ENCODE results near the gene ORAI3. TPM values are rescaled to one million over a fixed set of nuclear protein-coding genes. Genes with fewer than 3 reads are reported as not detected.

Gene ORAI3
- total and polyA plus RNA-seq, 2 of the 13 experiments (the other 11 are each of a cell fraction or from before 2014, with no cell fraction given), result 11.4 to 32.0 TPM

GRCh38 chr16:30920891-30921290 lies 28.0 kb upstream of the ORAI3 start (continued):
- TF ChIP-seq ZNF672 (CRISPR knock-in tag; IDR thresholded peaks at IDR 0.05) (no peak), ATM (IDR thresholded peaks at IDR 0.05; ENCODE audit: borderline replicate concordance) (no peak)

GRCh38 chr16:30921459-30921747 lies 27.5 kb upstream of the ORAI3 start:
- ChIA-PET CTCF (ENCODE audit: low intra/inter-chr PET ratio, low total read pairs) (interaction anchor here (0.8 to 2.8 kb wide), 4 partner anchors 19 to 116 kb away, joined by 3 to 19 read pairs (median 3); no protein-coding TSS in a partner anchor), POLR2A (no interaction called here)
- no peak for FAIRE-seq
- no peak overlapping the region for H2AFZ ChIP-seq (ENCODE audit: low read length)
- DNase-seq (ENCODE audit: low spot score), result no peak
- peak overlapping the region in 2 of 3 experiments; percentile 64 to 82; a peak in 4 of 6 replicates for H3K4me3 ChIP-seq (replicated peaks in 1 of 3; ENCODE audit: insufficient read depth in 1 of 3, low read depth in 2 of 3, low read length in 3 of 3)
- no TSS peak for BruUV-seq (replicated peaks)
- peaks cover 19% of the 10 kb centered on the region for H3K4me1 ChIP-seq (ENCODE audit: insufficient read depth, low read length)
- H3K27ac ChIP-seq (ENCODE audit: extremely low read length, insufficient read depth, low read length), result no peak overlapping the region
- H3K4me2 ChIP-seq (ENCODE audit: low read depth, low read length), result peak overlapping the region; percentile 97
- ATAC-seq, result no peak
- no peaks in the 10 kb centered on the region for H3K9me3 ChIP-seq (ENCODE audit: low read length)
- peaks cover 0 to 5% of the 10 kb centered on the region in 2 experiments; a peak in 1 of 5 replicates for H3K36me3 ChIP-seq (replicated peaks in 1 of 2; ENCODE audit: control insufficient read depth in 1 of 2, insufficient read depth in 2 of 2, low read length in 2 of 2)
- H4K20me1 ChIP-seq (ENCODE audit: insufficient read depth, low read length), result no peaks in the 10 kb centered on the region; the same call in 1 of the 2 replicates
- intact Hi-C loops (cut with micrococcal nuclease; ENCODE audit: unreplicated experiment) (loop anchor here (1.0 to 10.0 kb wide), 2 partner anchors 77 to 227 kb away; partner anchors contain the start of gene SRCAP), in situ Hi-C loops (cut with HindIII; ENCODE audit: extremely low pct_ligation_motif_present, low pct_unique_long_range_greater_than_20kb) (loop anchor here (5.0 kb wide), 1 partner anchor 79 kb away; no protein-coding TSS in a partner anchor)
- WGBS (ENCODE audit: low lambda C conversion rate), result 34% methylated on average over 6 of the region's 6 CpGs
- no peaks in the 10 kb centered on the region; a peak in 1 of 5 replicates for H3K27me3 ChIP-seq (ENCODE audit: control insufficient read depth in 1 of 2, insufficient read depth in 2 of 2, low read length in 2 of 2)
- no peaks in the 10 kb centered on the region for H3K79me2 ChIP-seq (ENCODE audit: insufficient read depth, low read length)
- H3K9ac ChIP-seq (ENCODE audit: insufficient read depth, low read depth, low read length), result peak overlapping the region; percentile 10; the same call in 1 of the 2 replicates
- TF ChIP-seq ARNT2 (CRISPR knock-in tag; IDR thresholded peaks at IDR 0.05; ENCODE audit: low read depth) (0 out of 2 replicates have a peak, but pooled peaks have one; percentile 23), CEBPB (IDR thresholded peaks at IDR 0.05; ENCODE audit: borderline replicate concordance, low read depth, low read length) (peak; percentile 36; the same call in 1 of the 2 replicates), BRCA1 (CRISPR knock-in tag; IDR thresholded peaks at IDR 0.05) (no peak), IRF2 (CRISPR knock-in tag; IDR thresholded peaks at IDR 0.05) (peak; percentile 79; the same call in 1 of the 2 replicates), DPF2 (CRISPR knock-in tag; IDR thresholded peaks at IDR 0.05; ENCODE audit: borderline replicate concordance, low read depth) (0 out of 2 replicates have a peak, but pooled peaks have one; percentile 21), GZF1 (CRISPR knock-in tag; IDR thresholded peaks at IDR 0.05) (0 out of 2 replicates have a peak, but pooled peaks have one; percentile 30), MEF2D (CRISPR knock-in tag; IDR thresholded peaks at IDR 0.05) (0 out of 2 replicates have a peak, but pooled peaks have one; percentile 50), ELF3 (CRISPR knock-in tag; IDR thresholded peaks at IDR 0.05) (peak; percentile 46; the same call in 1 of the 2 replicates), ETV5 (CRISPR knock-in tag; IDR thresholded peaks at IDR 0.05; ENCODE audit: borderline replicate concordance) (peak; percentile 45; the same call in 1 of the 2 replicates), YY1 (IDR thresholded peaks at IDR 0.05; ENCODE audit: insufficient read depth, insufficient replicate concordance, low read depth, low read length) (no peak)
- TF ChIP-seq, protein P1, sequence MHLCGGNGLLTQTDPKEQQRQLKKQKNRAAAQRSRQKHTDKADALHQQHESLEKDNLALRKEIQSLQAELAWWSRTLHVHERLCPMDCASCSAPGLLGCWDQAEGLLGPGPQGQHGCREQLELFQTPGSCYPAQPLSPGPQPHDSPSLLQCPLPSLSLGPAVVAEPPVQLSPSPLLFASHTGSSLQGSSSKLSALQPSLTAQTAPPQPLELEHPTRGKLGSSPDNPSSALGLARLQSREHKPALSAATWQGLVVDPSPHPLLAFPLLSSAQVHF (CRISPR knock-in tag; IDR thresholded peaks at IDR 0.05), result no peak
- TF ChIP-seq, protein P2, sequence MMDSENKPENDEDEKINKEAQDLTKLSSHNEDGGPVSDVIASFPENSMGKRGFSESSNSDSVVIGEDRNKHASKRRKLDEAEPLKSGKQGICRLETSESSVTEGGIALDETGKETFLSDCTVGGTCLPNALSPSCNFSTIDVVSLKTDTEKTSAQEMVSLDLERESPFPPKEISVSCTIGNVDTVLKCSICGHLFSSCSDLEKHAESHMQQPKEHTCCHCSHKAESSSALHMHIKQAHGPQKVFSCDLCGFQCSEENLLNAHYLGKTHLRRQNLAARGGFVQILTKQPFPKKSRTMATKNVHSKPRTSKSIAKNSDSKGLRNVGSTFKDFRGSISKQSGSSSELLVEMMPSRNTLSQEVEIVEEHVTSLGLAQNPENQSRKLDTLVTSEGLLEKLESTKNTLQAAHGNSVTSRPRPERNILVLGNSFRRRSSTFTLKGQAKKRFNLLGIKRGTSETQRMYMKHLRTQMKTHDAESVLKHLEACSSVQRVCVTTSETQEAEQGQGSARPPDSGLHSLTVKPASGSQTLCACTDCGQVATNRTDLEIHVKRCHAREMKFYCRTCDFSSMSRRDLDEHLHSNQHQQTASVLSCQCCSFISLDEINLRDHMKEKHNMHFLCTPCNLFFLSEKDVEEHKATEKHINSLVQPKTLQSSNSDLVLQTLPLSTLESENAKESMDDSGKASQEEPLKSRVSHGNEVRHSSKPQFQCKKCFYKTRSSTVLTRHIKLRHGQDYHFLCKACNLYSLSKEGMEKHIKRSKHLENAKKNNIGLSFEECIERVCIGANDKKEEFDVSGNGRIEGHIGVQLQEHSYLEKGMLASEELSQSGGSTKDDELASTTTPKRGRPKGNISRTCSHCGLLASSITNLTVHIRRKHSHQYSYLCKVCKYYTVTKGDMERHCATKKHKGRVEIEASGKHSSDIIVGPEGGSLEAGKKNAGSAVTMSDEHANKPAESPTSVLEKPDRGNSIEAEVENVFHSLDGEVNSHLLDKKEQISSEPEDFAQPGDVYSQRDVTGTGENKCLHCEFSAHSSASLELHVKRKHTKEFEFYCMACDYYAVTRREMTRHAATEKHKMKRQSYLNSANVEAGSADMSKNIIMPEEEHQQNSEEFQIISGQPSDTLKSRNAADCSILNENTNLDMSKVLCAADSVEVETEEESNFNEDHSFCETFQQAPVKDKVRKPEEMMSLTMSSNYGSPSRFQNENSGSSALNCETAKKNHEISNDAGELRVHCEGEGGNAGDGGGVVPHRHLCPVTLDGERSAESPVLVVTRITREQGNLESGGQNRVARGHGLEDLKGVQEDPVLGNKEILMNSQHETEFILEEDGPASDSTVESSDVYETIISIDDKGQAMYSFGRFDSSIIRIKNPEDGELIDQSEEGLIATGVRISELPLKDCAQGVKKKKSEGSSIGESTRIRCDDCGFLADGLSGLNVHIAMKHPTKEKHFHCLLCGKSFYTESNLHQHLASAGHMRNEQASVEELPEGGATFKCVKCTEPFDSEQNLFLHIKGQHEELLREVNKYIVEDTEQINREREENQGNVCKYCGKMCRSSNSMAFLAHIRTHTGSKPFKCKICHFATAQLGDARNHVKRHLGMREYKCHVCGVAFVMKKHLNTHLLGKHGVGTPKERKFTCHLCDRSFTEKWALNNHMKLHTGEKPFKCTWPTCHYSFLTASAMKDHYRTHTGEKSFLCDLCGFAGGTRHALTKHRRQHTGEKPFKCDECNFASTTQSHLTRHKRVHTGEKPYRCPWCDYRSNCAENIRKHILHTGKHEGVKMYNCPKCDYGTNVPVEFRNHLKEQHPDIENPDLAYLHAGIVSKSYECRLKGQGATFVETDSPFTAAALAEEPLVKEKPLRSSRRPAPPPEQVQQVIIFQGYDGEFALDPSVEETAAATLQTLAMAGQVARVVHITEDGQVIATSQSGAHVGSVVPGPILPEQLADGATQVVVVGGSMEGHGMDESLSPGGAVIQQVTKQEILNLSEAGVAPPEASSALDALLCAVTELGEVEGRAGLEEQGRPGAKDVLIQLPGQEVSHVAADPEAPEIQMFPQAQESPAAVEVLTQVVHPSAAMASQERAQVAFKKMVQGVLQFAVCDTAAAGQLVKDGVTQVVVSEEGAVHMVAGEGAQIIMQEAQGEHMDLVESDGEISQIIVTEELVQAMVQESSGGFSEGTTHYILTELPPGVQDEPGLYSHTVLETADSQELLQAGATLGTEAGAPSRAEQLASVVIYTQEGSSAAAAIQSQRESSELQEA (CRISPR knock-in tag; IDR thresholded peaks at IDR 0.05; ENCODE audit: not compliant biosample characterization), result peak; percentile 17
